ENCODE data around the gene BRME1.

GRCh38 chr19:13913352-13913751 lies 7.4 kb upstream of the BRME1 start:
- TF ChIP-seq CTCF (IDR thresholded peaks at IDR 0.05) = no peak
- TF ChIP-seq POLR2AphosphoS5 (IDR thresholded peaks at IDR 0.05) = no peak

Measured in esophagus muscularis mucosa (tissue), 3 donors.